Large intestine (tissue), 3 donors: Measurements from ENCODE around the gene NCOA5. TPM values are rescaled to one million over a fixed set of nuclear protein-coding genes. Genes with fewer than 3 reads are reported as not detected.

Experiments used
- DNase-seq, 2 donors: peaks; one replicate each; pipeline versions ENCODE4 v3.0.0 to v3.0.0-alpha.2; 2013
- H3K27ac ChIP-seq: one replicate; pipeline ENCODE4 v1.5.1; 2013; ENCODE audit warnings: low read length
- H3K27me3 ChIP-seq: 2 replicates; pipeline ENCODE4 v1.6.1; 2013; ENCODE audit warnings: low read length; ENCODE audit not compliant: control insufficient read depth, insufficient read depth
- H3K36me3 ChIP-seq: 2 replicates; pipeline ENCODE4 v1.6.1; 2013; ENCODE audit warnings: low read length; ENCODE audit not compliant: control insufficient read depth, insufficient read depth
- H3K4me1 ChIP-seq: one replicate; pipeline ENCODE4 v1.6.1; 2013; ENCODE audit warnings: low read length; ENCODE audit not compliant: control insufficient read depth, insufficient read depth
- H3K4me3 ChIP-seq: one replicate; pipeline ENCODE4 v1.5.1; 2013; ENCODE audit warnings: low read length
- H3K9me3 ChIP-seq: one replicate; pipeline ENCODE4 v1.6.1; 2013; ENCODE audit warnings: mild to moderate bottlenecking, low read depth, low read length, moderate library complexity; ENCODE audit not compliant: control insufficient read depth
- WGBS: methylation state at CpG from one replicate; pipeline ENCODE4 v1.1.5; 2013; ENCODE audit warnings: low lambda C conversion rate; ENCODE audit not compliant: insufficient coverage; 5-methylcytosine and 5-hydroxymethylcytosine counted together
- polyA plus RNA-seq: library from polyadenylated mRNA; unstranded; fragments of 120-200 nt; gene quantifications from one replicate; pipeline ENCODE4 v1.2.1, GENCODE V29; 2013

The NCOA5 gene
- polyA plus RNA-seq, 1 donor, result 38.9 TPM

- H3K36me3 ChIP-seq, result no peaks in the 10 kb centered on the region
- H3K27ac ChIP-seq, result no peak overlapping the region
- WGBS, result no CpG with 5 or more reads among the region's 4 CpGs
- H3K4me1 ChIP-seq, result peaks cover 2% of the 10 kb centered on the region
- H3K27me3 ChIP-seq, result peaks cover 52% of the 10 kb centered on the region
- H3K9me3 ChIP-seq, result peaks cover 5% of the 10 kb centered on the region
- no peak overlapping the region for H3K4me3 ChIP-seq
- no peak for DNase-seq
Observed at GRCh38 chr20:46017272-46017671, 72.5 kb downstream of the NCOA5 start.

- no peak overlapping the region for H3K4me3 ChIP-seq
- H3K27me3 ChIP-seq, result peaks cover 62% of the 10 kb centered on the region
- DNase-seq, result peak in 1 of 2 donors; percentile 20
- no peaks in the 10 kb centered on the region for H3K36me3 ChIP-seq
- H3K27ac ChIP-seq, result no peak overlapping the region
- H3K9me3 ChIP-seq, result peaks cover 7% of the 10 kb centered on the region
- H3K4me1 ChIP-seq, result peaks cover 2% of the 10 kb centered on the region
- WGBS, result 0% methylated on average over 1 of the region's 7 CpGs
Observed at GRCh38 chr20:46014517-46015396, 75.0 kb downstream of the NCOA5 start.

- H3K27ac ChIP-seq, result no peak overlapping the region
- DNase-seq, result peak in 1 of 2 donors; percentile 61
- H3K4me1 ChIP-seq, result peaks cover 2% of the 10 kb centered on the region
- H3K4me3 ChIP-seq, result no peak overlapping the region
- peaks cover 7% of the 10 kb centered on the region for H3K9me3 ChIP-seq
- no CpG with 5 or more reads among the region's 67 CpGs for WGBS
- no peaks in the 10 kb centered on the region for H3K36me3 ChIP-seq
- H3K27me3 ChIP-seq, result peaks cover 66% of the 10 kb centered on the region
Observed at GRCh38 chr20:46013829-46014516, 75.8 kb downstream of the NCOA5 start.

GRCh38 chr20:46013322-46013828 is 76.4 kb downstream of the NCOA5 start:
- peaks cover 69% of the 10 kb centered on the region for H3K27me3 ChIP-seq
- peaks cover 2% of the 10 kb centered on the region for H3K4me1 ChIP-seq
- peaks cover 7% of the 10 kb centered on the region for H3K9me3 ChIP-seq
- H3K4me3 ChIP-seq, result no peak overlapping the region
- no peak for DNase-seq
- H3K27ac ChIP-seq, result no peak overlapping the region
- no CpG with 5 or more reads among the region's 29 CpGs for WGBS
- no peaks in the 10 kb centered on the region for H3K36me3 ChIP-seq

GRCh38 chr20:46012921-46013320 is 76.8 kb downstream of the NCOA5 start:
- Histone ChIP-seq H3K36me3 (no peaks in the 10 kb centered on the region), H3K4me3 (no peak overlapping the region), H3K27ac (no peak overlapping the region), H3K4me1 (peaks cover 2% of the 10 kb centered on the region), H3K27me3 (peaks cover 70% of the 10 kb centered on the region), H3K9me3 (peaks cover 7% of the 10 kb centered on the region)
- WGBS, result no CpG with 5 or more reads among the region's 10 CpGs
- DNase-seq, result no peak

GRCh38 chr20:46011631-46012482 is 77.9 kb downstream of the NCOA5 start:
- peaks cover 7% of the 10 kb centered on the region for H3K9me3 ChIP-seq
- WGBS, result 0% methylated on average over 3 of the region's 57 CpGs
- H3K4me3 ChIP-seq, result no peak overlapping the region
- no peak overlapping the region for H3K27ac ChIP-seq
- no peak for DNase-seq
- no peaks in the 10 kb centered on the region for H3K36me3 ChIP-seq
- H3K27me3 ChIP-seq, result peaks cover 76% of the 10 kb centered on the region
- H3K4me1 ChIP-seq, result peaks cover 2% of the 10 kb centered on the region

Other genes with a start within 250 kb of the NCOA5 start
- gene ACOT8, start 232.6 kb downstream of the NCOA5 start, polyA plus RNA-seq, result 26.5 TPM
- gene ZSWIM3, start 232.3 kb downstream of the NCOA5 start, polyA plus RNA-seq, result 6.5 TPM
- 17.3 TPM for gene ZSWIM1, start 208.7 kb downstream of the NCOA5 start, polyA plus RNA-seq
- 17.3 TPM for gene SPATA25, start 202.3 kb downstream of the NCOA5 start, polyA plus RNA-seq
- 15.6 TPM for gene NEURL2, start 198.8 kb downstream of the NCOA5 start, polyA plus RNA-seq
- 851 TPM for gene CTSA, start 198.6 kb downstream of the NCOA5 start, polyA plus RNA-seq
- gene PLTP, start 177.8 kb downstream of the NCOA5 start, polyA plus RNA-seq, result 25.2 TPM
- 28.1 TPM for gene PCIF1, start 155.3 kb downstream of the NCOA5 start, polyA plus RNA-seq
- gene ZNF335, start 117.8 kb downstream of the NCOA5 start, polyA plus RNA-seq, result 13.4 TPM
- 1.6 TPM for gene MMP9, start 81.1 kb downstream of the NCOA5 start, polyA plus RNA-seq
- gene SLC12A5, start 60.7 kb downstream of the NCOA5 start, polyA plus RNA-seq, result 3.5 TPM
- 2.8 TPM for gene CD40, start 28.4 kb upstream of the NCOA5 start, polyA plus RNA-seq
- gene CDH22, start 218.5 kb upstream of the NCOA5 start, polyA plus RNA-seq, result 0.37 TPM